Measurements from ENCODE around the gene CD74.

CD74 gene

DNA sequence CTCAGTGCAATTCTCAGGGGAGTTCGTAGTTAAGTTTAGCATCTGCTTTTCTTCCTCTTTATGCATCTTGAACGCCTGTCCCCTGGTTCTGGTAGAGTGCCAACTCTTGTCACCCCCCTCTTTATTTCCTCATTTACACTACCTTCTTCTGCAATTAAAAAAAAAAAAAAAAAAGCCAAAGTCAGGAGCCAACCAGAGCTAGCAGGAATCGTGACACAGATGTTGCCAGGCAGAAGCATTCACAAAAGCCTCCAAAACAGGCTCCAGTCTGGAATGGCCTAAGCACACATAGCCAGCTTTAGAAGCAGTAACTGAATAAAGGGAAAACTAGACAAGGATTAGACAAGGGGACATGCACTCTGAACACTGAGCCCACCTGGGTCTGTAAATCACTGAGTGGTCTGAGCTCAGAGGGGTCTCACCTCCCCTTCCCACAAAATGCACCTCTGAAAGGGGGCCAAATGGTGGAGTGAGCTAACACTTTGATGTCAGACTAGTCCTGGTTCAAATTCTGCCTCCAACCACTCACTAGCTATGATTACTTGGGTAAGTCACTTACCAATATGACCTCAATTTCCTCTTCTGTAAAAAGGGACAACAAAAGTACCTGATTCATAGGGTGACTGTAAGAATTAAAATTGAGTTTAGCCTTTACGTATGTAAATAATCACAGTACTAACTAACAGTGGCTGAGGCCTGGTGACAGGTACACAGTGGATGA is 2.0 kb downstream of the CD74 start:
- no peak overlapping the region for H3K27ac ChIP-seq (ENCODE audit: low read depth, low read length)
- peak; percentile 51 to 67 for DNase-seq
- no peak overlapping the region for H4K8ac ChIP-seq (ENCODE audit: low read depth, low read length)
- peaks cover 7 to 11% of the 10 kb centered on the region in 2 experiments for H3K4me1 ChIP-seq (ENCODE audit: control insufficient read depth in 1 of 2, insufficient read depth in 2 of 2, low read length in 2 of 2)
- no peak overlapping the region for H4K91ac ChIP-seq (ENCODE audit: low read depth, low read length)
- H3K36me3 ChIP-seq (ENCODE audit: control insufficient read depth in 1 of 2, insufficient read depth in 2 of 2, low read length in 2 of 2) = no peaks in the 10 kb centered on the region
- WGBS (ENCODE audit: extremely low coverage, insufficient coverage, insufficient read length) = no CpG with 5 or more reads among the region's 4 CpGs
- no peaks in the 10 kb centered on the region for H3K27me3 ChIP-seq (ENCODE audit: insufficient read depth, low read length)
- no peak overlapping the region for H3K23ac ChIP-seq (ENCODE audit: low read length)
- H2BK5ac ChIP-seq (ENCODE audit: low read depth, low read length, poor library complexity) = no peak overlapping the region
- no peak overlapping the region for H2AK5ac ChIP-seq (ENCODE audit: low read length)
- H3K79me1 ChIP-seq (ENCODE audit: low read length) = peaks cover 3% of the 10 kb centered on the region
- H3K4me3 ChIP-seq (ENCODE audit: low read depth, low read length) = no peak overlapping the region
- H3K18ac ChIP-seq (ENCODE audit: low read length) = no peak overlapping the region
- H4K12ac ChIP-seq (ENCODE audit: low read depth, low read length) = no peak overlapping the region
- H3K9me3 ChIP-seq (ENCODE audit: insufficient read depth, low read depth, low read length) = no peaks in the 10 kb centered on the region
- no peak overlapping the region for H3K14ac ChIP-seq (ENCODE audit: low read length)
- H3K79me2 ChIP-seq (ENCODE audit: control insufficient read depth, insufficient read depth, low read length, poor library complexity) = no peaks in the 10 kb centered on the region
- no peak overlapping the region for H2BK12ac ChIP-seq (ENCODE audit: low read length)
- no peak overlapping the region for H2AFZ ChIP-seq (ENCODE audit: insufficient read depth, low read length, poor library complexity)
- no peak overlapping the region for H2BK120ac ChIP-seq (ENCODE audit: insufficient read depth, low read length, poor library complexity)
- no peak overlapping the region for H3K9ac ChIP-seq (ENCODE audit: low read length)
- no peak overlapping the region for H3K4me2 ChIP-seq (ENCODE audit: low read length)
- no peak overlapping the region for H3K4ac ChIP-seq (ENCODE audit: low read depth, low read length)

DNA sequence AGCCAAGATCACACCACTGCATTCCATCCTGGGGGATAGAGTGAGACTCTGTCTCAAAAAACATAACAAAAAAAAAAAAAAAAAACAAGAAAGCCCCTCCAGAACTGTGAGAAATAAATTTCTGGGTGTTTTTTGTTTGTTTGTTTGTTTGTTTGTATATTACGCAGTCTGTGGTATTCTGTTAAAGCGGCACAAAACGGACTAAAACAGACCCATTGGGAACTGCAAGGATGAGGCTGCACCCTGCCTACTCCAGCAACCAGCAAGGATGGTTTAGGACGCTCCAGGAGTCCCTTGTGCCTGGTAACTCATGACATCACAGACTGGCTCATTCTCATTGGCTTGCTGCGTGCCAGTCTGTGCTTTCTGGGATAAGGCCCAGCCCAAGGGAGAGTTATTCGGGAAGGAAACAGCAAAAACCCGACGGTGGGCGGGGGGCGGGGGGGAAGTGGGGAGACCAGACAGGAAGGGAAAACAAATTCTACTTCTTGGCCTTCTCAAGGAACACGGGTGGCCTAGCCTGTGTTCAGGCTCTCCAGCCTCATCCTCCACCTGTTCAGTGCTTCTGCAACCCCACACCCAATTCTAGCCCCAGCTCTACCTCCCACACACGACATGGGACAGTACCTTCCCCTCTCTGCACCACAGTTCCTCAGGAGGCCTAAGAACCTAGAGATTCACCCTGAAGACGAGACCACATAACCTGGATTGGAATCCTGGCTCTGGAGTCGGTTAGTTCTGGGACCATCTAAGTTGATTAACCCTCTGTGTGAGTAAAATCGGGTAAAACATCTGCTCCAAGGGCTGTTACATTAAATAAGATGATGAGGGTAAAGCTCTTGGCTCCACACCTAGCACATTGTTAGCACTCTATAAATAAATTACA is 2.8 kb downstream of the CD74 start:
- peak; percentile 65 to 78 for DNase-seq
- Histone ChIP-seq H3K4ac (ENCODE audit: low read depth, low read length) (no peak overlapping the region), H2BK120ac (ENCODE audit: insufficient read depth, low read length, poor library complexity) (no peak overlapping the region), H3K79me2 (ENCODE audit: control insufficient read depth, insufficient read depth, low read length, poor library complexity) (no peaks in the 10 kb centered on the region), H2BK12ac (ENCODE audit: low read length) (no peak overlapping the region), H3K27ac (ENCODE audit: low read depth, low read length) (no peak overlapping the region), H3K23ac (ENCODE audit: low read length) (no peak overlapping the region), H3K14ac (ENCODE audit: low read length) (no peak overlapping the region), H3K4me1 (ENCODE audit: control insufficient read depth in 1 of 2, insufficient read depth in 2 of 2, low read length in 2 of 2) (peaks cover 7 to 11% of the 10 kb centered on the region in 2 experiments), H4K91ac (ENCODE audit: low read depth, low read length) (peak overlapping the region; percentile 21), H3K18ac (ENCODE audit: low read length) (no peak overlapping the region), H3K9ac (ENCODE audit: low read length) (no peak overlapping the region), H3K4me3 (ENCODE audit: low read depth, low read length) (no peak overlapping the region), H3K27me3 (ENCODE audit: insufficient read depth, low read length) (no peaks in the 10 kb centered on the region), H2BK5ac (ENCODE audit: low read depth, low read length, poor library complexity) (no peak overlapping the region), H4K12ac (ENCODE audit: low read depth, low read length) (no peak overlapping the region), H3K79me1 (ENCODE audit: low read length) (peaks cover 3% of the 10 kb centered on the region), H3K9me3 (ENCODE audit: insufficient read depth, low read depth, low read length) (no peaks in the 10 kb centered on the region), H3K4me2 (ENCODE audit: low read length) (peak overlapping the region; percentile 22), H4K8ac (ENCODE audit: low read depth, low read length) (peak overlapping the region; percentile 7), H3K36me3 (ENCODE audit: control insufficient read depth in 1 of 2, insufficient read depth in 2 of 2, low read length in 2 of 2) (no peaks in the 10 kb centered on the region), H2AK5ac (ENCODE audit: low read length) (no peak overlapping the region), H2AFZ (ENCODE audit: insufficient read depth, low read length, poor library complexity) (no peak overlapping the region)
- WGBS (ENCODE audit: extremely low coverage, insufficient coverage, insufficient read length) = no CpG with 5 or more reads among the region's 15 CpGs

DNA sequence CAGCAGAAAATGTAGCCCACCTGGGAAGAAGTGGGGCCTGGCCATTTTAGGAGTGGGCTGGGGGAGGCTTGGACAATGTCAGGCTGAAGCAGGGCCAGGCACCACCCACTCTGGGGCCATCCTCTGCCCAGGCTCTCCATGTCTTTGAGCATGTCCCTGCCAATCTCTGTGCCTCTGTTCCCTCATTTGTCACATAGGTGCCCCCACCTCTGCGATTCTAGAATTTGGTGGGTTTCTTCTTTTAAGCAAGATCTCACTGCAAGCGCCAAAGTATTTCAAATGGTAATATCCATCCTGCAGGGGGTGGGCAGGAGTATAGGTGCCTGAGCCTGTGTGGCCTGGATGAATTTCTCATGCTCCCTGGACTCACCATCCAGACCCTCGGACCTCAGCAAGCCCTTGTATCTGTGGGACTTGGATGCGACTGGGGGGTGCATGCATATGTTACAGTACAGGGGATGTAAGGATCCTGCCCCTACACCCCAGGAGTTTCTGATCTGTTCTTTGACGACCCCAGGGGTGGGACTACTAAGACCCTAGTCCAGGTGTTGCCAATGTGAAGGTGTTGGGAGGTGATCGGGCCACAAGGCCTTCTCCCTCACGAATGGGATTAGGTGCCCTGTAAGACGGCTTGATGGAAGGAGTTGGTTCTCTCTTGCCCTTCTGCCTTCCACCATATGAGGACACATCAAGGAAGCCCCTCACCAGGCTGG is 4.3 kb downstream of the CD74 start:
- Histone ChIP-seq H2BK12ac (ENCODE audit: low read length) (no peak overlapping the region), H3K4ac (ENCODE audit: low read depth, low read length) (no peak overlapping the region), H3K4me1 (ENCODE audit: control insufficient read depth in 1 of 2, insufficient read depth in 2 of 2, low read length in 2 of 2) (peaks cover 7 to 11% of the 10 kb centered on the region in 2 experiments), H2BK120ac (ENCODE audit: insufficient read depth, low read length, poor library complexity) (no peak overlapping the region), H3K4me2 (ENCODE audit: low read length) (no peak overlapping the region), H4K8ac (ENCODE audit: low read depth, low read length) (no peak overlapping the region), H3K36me3 (ENCODE audit: control insufficient read depth in 1 of 2, insufficient read depth in 2 of 2, low read length in 2 of 2) (peaks cover 0 to 2% of the 10 kb centered on the region in 2 experiments), H3K9ac (ENCODE audit: low read length) (no peak overlapping the region), H3K14ac (ENCODE audit: low read length) (no peak overlapping the region), H2AK5ac (ENCODE audit: low read length) (no peak overlapping the region), H4K91ac (ENCODE audit: low read depth, low read length) (no peak overlapping the region), H2BK5ac (ENCODE audit: low read depth, low read length, poor library complexity) (no peak overlapping the region), H4K12ac (ENCODE audit: low read depth, low read length) (no peak overlapping the region), H3K4me3 (ENCODE audit: low read depth, low read length) (no peak overlapping the region), H3K18ac (ENCODE audit: low read length) (no peak overlapping the region), H3K27ac (ENCODE audit: low read depth, low read length) (no peak overlapping the region), H3K23ac (ENCODE audit: low read length) (no peak overlapping the region), H3K79me1 (ENCODE audit: low read length) (no peaks in the 10 kb centered on the region), H3K79me2 (ENCODE audit: control insufficient read depth, insufficient read depth, low read length, poor library complexity) (no peaks in the 10 kb centered on the region), H3K9me3 (ENCODE audit: insufficient read depth, low read depth, low read length) (no peaks in the 10 kb centered on the region), H3K27me3 (ENCODE audit: insufficient read depth, low read length) (no peaks in the 10 kb centered on the region), H2AFZ (ENCODE audit: insufficient read depth, low read length, poor library complexity) (no peak overlapping the region)
- no CpG with 5 or more reads among the region's 8 CpGs for WGBS (ENCODE audit: extremely low coverage, insufficient coverage, insufficient read length)
- DNase-seq = no peak

DNA sequence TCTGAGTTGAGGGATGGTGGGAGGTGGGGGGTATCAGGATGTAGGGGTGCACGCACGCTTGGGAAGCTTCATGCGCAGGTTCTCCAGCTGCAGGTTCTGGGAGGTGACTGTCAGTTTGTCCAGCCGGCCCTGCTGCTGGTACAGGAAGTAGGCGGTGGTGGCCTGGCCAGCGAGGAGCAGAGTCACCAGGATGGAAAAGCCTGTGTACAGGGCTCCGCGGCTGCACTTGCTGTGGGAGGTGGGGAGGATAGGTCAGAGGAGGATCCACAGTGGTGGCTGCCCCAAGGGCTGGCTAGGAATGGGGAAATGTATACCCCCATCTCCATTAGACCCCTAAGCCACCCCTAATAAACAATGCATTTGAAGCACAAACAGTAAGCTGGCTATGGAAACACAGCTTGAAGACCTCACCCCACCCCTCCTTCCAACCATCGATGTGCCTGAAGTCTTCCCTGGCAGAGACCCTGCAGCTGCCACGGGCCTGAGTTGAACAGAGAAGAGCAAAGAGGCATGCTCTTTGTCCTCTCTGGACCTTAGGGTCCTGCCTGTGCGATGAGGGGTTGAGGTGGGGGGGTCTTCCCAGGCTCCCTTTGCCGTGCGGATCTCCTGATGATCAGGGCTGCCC is 5.5 kb downstream of the CD74 start:
- no peak overlapping the region for H2BK5ac ChIP-seq (ENCODE audit: low read depth, low read length, poor library complexity)
- H3K79me2 ChIP-seq (ENCODE audit: control insufficient read depth, insufficient read depth, low read length, poor library complexity) = no peaks in the 10 kb centered on the region
- no peak overlapping the region for H2AK5ac ChIP-seq (ENCODE audit: low read length)
- no peak overlapping the region for H3K9ac ChIP-seq (ENCODE audit: low read length)
- H4K91ac ChIP-seq (ENCODE audit: low read depth, low read length) = no peak overlapping the region
- H4K12ac ChIP-seq (ENCODE audit: low read depth, low read length) = no peak overlapping the region
- H2BK120ac ChIP-seq (ENCODE audit: insufficient read depth, low read length, poor library complexity) = no peak overlapping the region
- H3K4me3 ChIP-seq (ENCODE audit: low read depth, low read length) = no peak overlapping the region
- no peak overlapping the region for H2BK12ac ChIP-seq (ENCODE audit: low read length)
- no peak overlapping the region for H3K14ac ChIP-seq (ENCODE audit: low read length)
- H3K23ac ChIP-seq (ENCODE audit: low read length) = no peak overlapping the region
- no peak overlapping the region for H3K4me2 ChIP-seq (ENCODE audit: low read length)
- H3K4ac ChIP-seq (ENCODE audit: low read depth, low read length) = no peak overlapping the region
- peak in 1 of 2 donors; percentile 18 for DNase-seq
- no peak overlapping the region for H3K18ac ChIP-seq (ENCODE audit: low read length)
- H2AFZ ChIP-seq (ENCODE audit: insufficient read depth, low read length, poor library complexity) = no peak overlapping the region
- peaks cover 3 to 4% of the 10 kb centered on the region in 2 experiments for H3K4me1 ChIP-seq (ENCODE audit: control insufficient read depth in 1 of 2, insufficient read depth in 2 of 2, low read length in 2 of 2)
- no peaks in the 10 kb centered on the region for H3K79me1 ChIP-seq (ENCODE audit: low read length)
- no peak overlapping the region for H3K27ac ChIP-seq (ENCODE audit: low read depth, low read length)
- peaks cover 7 to 12% of the 10 kb centered on the region in 2 experiments for H3K36me3 ChIP-seq (ENCODE audit: control insufficient read depth in 1 of 2, insufficient read depth in 2 of 2, low read length in 2 of 2)
- WGBS (ENCODE audit: extremely low coverage, insufficient coverage, insufficient read length) = no CpG with 5 or more reads among the region's 13 CpGs
- no peak overlapping the region for H4K8ac ChIP-seq (ENCODE audit: low read depth, low read length)
- H3K9me3 ChIP-seq (ENCODE audit: insufficient read depth, low read depth, low read length) = peaks cover 2% of the 10 kb centered on the region
- H3K27me3 ChIP-seq (ENCODE audit: insufficient read depth, low read length) = no peaks in the 10 kb centered on the region
